HG02798 (cell line): ENCODE measurements around the gene ZNF277.

Experiments
- ATAC-seq: cut with Tn5 transposase; IDR thresholded peaks from one replicate; pipeline ENCODE4 v1.9.1; 2021; ENCODE audit warnings: mild to moderate bottlenecking; ENCODE audit not compliant: unreplicated experiment, poor library complexity

The ZNF277 gene

DNA sequence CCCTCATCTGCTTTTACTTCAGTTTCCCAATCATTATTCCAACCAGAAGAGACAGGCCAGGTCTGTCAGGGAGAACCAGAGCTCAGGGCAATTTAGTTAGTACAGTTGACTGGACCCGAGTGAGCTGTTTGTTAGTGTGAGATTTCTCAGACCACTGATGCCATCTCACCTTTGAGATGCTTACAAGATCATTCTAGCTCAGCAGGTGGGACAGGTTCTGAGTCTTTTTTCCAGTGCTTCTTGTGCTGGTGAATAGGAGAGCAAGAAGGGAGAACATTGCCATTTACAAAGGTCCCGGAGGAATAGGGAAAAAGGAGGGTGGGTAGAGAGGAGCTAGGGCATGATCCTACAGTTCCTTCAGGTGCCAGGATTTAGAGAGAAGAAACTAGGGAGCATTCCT is 131.4 kb downstream of the ZNF277 start:
- no peak for ATAC-seq

DNA sequence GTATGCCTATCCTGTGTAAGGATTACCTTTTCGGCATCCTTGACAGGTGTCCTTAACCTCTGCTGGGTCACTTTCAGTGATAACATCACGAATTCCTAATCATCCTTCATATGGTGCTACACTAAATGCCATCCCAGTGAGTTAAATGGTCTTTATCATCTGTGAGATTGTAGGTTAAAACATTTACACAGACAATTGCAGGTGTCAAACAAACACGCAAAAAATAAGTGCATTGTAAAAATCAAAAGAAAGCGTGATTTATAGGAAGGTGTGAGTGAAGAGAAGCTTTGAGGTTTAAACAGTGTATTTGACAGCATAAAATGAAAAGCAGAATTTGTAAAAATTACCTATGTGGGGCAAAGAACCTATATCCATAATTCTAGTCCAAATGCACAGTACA is 132.3 kb downstream of the ZNF277 start:
- ATAC-seq: no peak

DNA sequence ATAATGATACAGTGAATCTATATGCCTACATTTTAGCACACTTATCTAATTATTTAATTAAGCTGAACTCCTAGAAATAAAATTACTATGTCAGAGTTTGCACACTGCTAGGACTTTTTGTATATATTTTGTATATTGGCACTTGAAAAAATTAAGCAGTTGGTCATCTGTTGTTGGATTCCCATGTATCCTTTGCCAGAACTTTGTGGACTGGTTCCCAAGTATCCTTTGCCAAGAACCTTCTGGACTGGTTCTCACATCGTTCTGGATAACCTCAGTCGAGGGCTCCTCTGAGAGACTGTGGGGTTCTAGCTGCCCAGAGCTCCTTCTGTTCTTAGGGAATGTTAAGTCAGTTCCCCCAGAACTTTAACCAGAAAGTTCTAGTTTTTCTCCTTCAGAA is 135.0 kb downstream of the ZNF277 start:
- ATAC-seq: no peak

DNA sequence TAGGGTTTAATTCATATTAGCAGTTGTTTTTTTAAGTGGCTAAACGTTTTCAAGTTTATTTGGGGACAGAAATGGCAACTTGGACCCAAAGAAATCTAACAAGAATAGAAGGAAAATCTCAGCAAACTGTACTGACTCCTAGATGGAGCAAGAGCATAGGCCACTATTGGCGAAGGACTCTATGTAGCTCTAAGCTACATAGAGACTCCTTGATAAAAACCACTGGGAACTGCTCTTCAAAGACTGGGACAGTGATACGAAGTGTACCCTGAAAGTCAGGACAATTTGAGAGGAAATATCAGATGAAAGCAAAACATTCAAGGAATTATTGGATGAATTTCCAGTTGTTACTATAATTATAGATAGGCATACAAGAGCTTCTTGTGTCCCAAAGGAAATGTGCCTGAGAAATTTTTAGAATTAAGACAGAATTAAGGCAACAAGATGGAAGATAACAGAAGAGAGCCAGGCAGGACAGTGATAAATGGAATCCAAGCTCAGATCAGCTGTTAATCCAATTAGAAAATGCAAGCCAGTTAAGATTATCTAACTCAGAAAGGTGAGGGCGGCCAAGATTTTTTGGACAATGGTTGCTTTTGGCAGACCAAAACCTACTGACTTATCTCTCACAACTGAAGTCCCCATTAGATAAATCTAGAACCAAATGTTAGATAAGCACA is 140.0 kb downstream of the ZNF277 start:
- ATAC-seq: no peak

DNA sequence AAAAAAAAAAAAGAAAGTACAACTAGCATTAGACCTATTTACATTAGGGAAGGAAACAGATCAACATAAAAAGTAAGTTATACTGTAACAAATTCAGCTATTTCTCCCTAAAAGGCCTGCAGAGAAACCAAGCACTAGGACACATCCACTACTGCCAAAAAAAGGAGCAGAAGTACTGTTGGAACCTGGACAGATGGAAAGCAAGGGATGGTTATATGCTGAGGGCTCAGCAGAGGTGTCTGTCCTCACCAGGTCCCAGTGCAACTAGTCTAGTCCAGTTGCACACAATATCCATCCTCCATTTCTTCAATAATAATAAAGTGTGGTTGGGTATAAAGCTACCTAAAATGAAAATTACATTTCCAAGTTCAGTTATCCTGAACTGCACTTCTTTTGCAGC is 140.6 kb downstream of the ZNF277 start:
- no peak for ATAC-seq

DNA sequence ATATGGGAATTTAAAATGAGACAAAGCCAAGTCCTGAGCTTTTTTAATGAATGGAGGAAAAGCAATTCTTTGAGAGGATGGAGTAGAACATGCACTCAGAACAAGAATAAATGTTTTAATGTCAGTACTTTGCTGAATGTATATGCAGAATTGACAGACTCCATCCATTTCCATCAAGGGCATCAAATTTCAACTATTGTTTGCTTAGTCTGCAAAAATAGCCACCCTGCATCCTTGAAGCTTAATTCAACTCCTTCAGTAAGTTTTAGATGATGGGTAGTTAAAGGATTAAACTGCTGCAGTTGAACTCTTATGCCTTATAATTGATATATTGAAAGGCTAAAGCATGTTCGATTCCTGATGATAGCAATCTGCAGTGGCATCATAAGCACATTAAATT is 144.1 kb downstream of the ZNF277 start:
- no peak for ATAC-seq

DNA sequence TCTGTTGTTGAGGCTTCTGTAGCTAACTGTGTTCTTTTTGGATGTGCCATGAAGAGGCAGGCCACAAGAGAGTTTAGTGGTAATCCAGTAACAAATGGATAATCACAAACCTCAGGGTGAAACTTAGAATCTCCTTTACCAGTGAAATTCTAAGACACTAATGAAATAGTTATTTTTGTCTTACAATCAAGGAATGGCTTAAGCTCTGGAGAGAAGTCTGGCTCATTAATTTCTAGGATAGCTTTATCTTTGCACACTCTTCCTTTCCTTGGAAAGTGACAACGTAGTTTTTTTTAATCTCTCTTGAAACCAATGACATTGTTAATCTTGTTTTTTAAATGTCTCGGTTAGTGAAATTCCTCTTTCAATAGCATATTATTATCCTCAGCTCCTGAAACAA is 150.1 kb downstream of the ZNF277 start:
- no peak for ATAC-seq

DNA sequence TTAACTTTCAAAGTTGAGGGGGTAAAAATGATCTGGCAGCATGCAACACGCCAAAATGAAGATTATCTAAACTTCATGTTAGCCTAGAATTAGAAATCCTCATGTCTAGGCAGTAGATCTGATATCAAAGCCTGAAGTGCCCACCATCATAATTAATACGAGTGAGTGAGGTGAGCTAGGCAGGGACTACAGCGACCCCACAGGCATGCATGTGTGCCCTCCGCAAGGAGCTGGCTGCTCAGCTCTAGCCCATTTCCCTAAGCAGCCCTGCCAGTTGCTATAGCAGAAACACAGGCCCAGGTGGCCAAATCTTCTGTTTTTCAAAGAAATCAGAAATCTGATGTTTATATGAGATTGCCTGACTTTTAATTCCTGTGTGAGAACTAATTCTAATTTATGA is 150.6 kb downstream of the ZNF277 start:
- ATAC-seq: no peak

DNA sequence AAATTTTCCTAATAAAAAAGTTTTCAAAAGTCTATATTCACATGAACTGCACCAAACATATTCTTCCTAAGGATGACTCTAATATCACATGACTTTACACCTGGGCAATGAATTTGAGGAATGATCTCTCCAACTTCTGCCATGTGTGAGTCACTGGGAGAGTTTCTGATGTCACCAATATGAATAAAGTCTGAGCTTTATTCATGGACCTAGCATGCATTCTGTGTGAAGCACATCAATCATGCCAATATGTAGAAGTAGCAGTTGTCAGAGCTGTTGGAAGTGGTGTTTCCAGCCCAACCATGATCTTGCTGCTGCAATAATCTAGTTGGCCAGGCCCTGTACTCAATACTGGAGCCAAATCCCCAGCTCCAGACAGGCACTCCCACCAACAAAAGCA is 152.0 kb downstream of the ZNF277 start:
- ATAC-seq: no peak

DNA sequence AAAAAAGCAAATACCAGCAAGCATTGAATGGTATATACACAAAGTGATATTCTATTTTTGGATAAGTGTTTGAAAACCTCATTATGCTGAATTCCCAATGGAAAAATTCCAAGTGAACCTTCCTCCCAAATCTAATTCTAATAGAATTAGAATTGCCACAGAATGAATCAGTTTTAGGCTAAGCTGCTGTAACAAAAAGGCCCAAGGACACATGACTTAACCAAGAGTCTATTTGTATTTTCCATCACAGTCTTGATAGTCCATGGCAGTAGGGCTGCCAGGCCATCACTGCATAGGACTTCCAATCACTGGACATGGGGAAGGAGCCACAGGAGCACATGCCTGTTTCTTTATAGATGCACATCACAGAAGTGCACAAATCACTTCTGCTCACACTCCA is 152.6 kb downstream of the ZNF277 start:
- ATAC-seq: no peak

DNA sequence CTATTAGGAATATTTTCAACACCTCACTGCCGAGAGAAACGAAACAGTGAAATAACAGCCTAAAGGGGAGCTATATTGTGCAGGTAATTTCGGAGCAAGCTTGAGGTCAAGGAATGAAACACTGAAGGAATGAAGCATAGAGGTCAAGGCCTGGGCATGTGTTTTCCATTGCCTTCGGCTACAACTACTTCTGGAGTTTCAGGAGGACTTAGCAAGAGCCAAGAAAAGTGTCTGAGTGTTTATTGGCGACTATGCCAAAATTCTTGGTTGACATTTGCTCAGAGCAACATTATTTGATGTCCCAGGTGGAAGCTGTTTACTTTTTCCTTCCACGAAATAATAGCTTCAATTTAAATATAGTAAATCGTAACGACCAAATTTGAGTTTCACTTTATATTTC is 154.2 kb downstream of the ZNF277 start:
- ATAC-seq: no peak

DNA sequence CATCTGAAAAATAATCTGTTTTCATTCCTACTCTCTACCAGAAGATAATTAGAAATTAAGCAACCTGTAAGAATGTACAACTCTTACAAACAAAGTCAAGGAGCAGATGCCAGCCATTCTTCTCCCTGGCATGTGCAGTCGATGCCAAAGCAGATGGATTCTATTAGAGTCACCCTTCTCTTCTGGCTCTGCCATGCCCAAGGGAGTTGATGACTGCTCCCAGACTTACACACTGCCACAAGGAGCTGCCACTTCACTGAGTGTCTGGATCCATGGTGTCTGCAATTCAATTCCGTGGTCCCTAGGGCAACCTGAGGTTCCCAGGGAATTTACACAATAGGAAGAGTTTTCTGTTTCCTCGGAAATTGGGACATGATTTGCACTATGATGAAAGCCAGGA is 154.7 kb downstream of the ZNF277 start:
- no peak for ATAC-seq

DNA sequence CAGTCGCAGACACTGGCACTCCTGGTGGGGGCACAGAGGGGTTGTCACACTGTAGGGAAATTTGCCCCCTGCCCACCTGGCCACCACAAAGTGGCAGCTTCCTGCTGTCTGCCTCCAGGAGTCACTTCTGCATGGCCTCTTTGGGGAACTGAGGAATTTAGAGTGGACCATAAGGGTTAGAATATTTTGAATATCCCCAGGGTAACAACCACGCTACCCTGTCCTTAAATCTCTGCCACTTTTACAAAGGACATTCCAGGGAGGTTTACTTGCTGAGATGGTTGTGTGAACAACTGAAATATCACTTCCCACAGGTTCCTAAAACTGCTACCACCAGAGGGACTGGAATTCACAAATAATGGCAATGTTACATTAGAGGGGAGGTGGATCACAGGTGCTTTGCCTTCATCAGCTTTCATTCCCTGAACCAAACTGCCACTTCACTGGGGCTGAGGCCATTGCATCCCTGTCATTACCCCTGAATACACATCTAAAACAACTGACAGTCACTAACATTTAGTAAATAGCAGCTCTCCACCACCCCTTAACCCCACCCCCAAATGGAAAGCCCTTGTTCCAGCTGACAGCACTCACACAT is 155.7 kb downstream of the ZNF277 start:
- ATAC-seq: no peak

DNA sequence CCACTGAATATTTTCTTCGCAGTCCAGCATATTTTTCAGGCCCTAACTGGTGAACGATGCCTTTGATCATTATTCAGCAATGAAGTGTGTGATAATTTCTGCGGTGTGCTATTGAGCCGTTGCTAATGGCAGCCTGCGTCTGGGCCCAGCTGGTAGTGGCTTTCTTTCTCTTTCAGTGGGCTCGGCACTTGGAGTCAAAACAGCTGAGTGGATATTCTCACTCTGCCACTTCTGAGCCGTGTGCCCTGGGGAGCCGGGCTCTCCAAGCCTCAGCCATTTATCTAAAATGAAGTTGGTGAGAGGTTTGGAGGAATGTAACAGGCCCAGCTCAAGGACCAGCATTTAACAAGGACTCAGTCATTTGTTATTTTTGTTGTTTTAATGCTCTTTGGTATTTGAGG is 156.2 kb downstream of the ZNF277 start:
- ATAC-seq: no peak

DNA sequence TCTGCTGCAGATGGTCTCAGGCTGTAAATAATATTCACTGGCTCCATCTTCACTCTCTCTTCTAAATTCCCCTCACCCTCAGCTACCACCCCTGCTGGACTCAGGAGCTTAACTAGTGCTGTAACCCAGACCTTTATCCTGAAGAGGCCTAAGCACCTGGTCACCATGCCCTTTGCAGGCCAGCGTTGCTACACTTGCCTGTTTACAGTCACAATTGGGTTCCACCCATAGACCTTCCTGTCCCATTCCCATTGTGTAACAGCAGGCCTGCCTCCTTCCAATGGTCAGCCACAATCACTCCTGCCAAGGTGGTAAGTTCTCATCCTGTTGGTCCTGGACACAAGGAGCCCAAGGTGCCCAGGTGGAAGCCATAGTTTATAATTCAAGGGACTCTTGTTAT is 157.9 kb downstream of the ZNF277 start:
- no peak for ATAC-seq

DNA sequence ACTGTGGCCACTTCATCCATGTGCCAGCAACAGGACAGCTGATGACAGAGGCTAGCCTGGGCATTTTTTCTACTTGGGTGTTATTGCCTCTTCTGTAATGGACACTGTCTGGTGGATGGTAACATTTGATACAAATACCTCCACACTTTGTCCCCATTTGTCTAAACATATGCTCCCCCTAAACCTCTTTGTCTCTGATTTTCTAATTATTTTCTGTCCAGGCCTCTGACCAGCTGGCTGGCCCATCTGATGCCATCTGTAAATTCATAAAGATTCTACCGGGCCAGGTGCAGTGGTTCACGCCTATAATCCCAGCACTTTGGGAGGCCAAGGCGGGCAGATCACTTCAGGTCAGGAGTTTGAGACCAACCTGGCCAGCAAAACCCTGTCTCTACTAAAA is 159.1 kb downstream of the ZNF277 start:
- no peak for ATAC-seq

DNA sequence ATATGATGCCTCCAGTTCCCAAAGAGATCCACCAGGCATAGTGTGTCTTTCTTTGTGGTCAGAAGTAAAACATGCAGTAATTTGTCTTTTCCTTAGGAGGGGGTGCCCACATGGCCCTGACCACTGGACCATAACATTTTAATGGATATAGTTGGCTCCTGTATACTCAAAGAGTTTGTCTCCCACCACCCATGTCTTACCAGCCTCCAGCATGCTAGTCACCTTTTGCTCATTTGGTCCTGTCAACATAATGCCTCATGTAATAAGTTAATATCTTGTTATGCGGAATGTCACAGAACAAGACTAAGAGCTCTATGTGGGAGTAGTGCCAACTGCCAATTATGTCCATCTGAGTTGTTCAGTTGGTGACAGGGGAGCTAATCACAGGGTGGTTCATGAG is 160.4 kb downstream of the ZNF277 start:
- no peak for ATAC-seq

DNA sequence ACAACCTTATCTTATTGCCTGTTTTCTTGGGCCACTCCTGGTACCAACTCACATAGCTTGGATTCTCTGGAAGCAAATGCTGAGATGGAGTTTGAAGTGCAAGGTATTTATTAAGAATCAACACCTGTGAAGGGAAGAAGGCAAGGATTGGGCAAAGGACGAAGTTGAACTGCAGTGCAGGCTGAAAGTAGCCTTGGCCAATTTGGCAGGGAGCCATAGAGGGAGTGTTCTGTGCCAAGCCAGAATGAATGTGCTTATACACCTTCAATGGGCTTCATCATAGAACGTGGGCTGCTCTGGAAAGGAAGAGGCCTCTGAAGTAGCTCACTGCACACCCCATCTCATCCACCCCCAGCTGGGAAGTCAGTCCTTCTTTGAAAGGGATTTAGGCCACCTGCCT is 163.9 kb downstream of the ZNF277 start:
- no peak for ATAC-seq

DNA sequence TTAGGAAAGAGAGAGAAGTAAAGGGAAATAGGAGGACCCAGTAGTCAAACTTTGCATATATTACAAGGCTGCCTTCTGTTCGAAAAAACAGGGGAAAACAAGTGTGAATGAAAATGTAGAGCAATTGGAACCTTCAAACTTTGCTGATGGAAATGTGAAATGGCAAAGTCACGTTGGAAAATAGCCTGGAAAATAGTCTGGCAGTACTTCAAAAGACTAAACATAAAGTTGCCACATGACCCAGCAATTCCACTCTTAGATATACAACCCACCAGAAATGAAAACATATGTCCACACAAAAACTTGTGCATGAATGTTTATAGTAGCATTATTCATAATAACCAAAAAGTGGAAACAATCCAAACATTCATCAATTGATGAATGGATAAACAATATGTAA is 165.2 kb downstream of the ZNF277 start:
- ATAC-seq: no peak

DNA sequence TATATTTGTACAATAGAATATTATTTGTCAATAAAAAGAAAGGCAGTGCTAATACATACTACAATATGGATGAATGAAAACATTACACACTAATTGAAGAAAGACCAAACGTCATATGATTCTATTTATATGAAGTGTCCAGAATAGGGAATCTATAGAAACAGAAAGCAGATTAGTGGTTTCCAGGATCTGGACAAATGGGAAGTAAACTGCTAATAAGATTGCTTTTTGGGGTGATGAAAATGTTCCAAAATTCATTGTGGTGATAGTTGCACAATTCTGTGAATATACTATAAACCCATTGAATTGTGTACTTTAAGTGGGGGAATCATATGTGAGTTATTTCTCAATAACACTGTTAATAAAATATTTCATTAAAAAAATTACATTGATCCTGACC is 165.6 kb downstream of the ZNF277 start:
- ATAC-seq: no peak

DNA sequence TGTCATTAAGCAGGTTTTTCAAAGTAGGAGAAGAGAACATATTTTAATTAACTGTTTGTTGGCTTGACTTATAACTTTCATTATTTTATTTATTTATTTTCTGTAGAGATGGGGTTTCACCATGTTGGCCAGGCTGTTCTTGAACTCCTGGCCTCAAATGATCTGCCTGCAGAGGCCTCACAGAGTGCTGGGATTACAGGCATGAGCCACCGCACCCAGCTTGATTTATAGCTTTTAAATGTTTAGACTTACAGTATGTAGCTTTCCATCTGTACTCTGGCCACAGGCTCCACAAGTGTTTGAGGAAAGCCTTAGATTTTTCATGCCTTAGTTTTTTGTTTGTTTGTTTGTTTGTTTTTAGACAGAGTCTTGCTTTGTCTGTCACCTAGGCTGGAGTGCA is 171.1 kb downstream of the ZNF277 start:
- no peak for ATAC-seq

DNA sequence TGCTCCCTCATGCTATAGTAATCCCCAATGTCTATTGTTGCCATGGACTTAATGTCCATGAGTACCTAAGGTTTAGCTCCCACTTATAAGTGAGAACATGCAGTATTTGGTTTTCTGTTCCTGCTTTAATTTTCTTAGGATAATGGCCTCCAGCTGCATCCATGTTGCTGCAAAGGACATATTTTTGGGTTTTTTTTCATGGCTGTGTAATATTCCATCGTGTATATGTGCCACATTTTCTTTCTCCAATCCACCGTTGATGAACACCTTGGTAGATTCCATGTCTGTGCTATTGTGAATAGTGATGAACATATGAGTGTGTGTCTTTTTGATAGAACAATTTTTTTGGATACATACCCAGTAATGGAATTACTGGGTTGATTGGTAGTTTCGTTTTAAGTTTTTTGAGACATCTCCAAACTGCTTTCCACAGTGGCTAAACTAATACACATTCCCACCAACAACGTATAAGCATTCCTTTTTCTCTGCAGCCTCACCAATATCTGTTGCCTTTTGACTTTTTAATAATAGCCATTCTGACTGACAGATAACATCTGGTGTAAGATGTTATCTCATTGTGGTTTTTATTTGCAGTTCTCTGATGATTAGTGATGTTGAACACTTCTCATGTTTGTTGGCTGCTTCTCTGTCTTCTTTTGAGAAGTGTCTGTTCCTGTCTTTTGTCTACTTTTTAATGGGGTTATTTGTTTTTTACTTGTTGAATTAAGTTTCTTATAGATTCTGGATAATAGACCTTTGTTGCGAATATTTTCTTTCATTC is 175.0 kb downstream of the ZNF277 start:
- no peak for ATAC-seq
